SK-N-MC (cell line): Measurements from ENCODE around the gene DSE.

Source experiments
- DNase-seq: peaks from one replicate; pipeline ENCODE4 v3.0.0-alpha.2; 2011; ENCODE audit warnings: low read depth, low spot score
- H3K27ac ChIP-seq: fragments of 200-600 bp; sonication (generic); 2 replicates; pipeline ENCODE4 v1.5.1; 2016; ENCODE audit warnings: mixed run types
- H3K36me3 ChIP-seq: fragments of 200-600 bp; sonication (generic); 2 replicates; pipeline ENCODE4 v1.6.1; 2017; ENCODE audit warnings: antibody characterized with exemption, low read length, mixed read lengths; ENCODE audit not compliant: insufficient read depth
- H3K4me3 ChIP-seq: fragments of 200-600 bp; sonication (generic); 2 replicates; pipeline ENCODE4 v1.5.1; 2016
- H3K9ac ChIP-seq: fragments of 200-600 bp; sonication (generic); 2 replicates; pipeline ENCODE4 v1.8.0; 2017; ENCODE audit warnings: mixed run types, mixed read lengths; ENCODE audit not compliant: insufficient read length
- H3K9me3 ChIP-seq: fragments of 200-600 bp; sonication (generic); 2 replicates; pipeline ENCODE4 v1.6.1; 2017; ENCODE audit warnings: low read depth, mild to moderate bottlenecking, antibody characterized with exemption, low read length, moderate library complexity, mixed read lengths
- EZH2 ChIP-seq: fragments of 200-600 bp; sonication (generic); IDR thresholded peaks from one replicate; pipeline ENCODE4 v1.6.1; 2017; ENCODE audit warnings: antibody characterized with exemption
- FOXP2 ChIP-seq: optimal IDR thresholded peaks from 2 replicates; pipeline ENCODE3; 2011; ENCODE audit warnings: mild to moderate bottlenecking, moderate library complexity; ENCODE audit not compliant: insufficient read depth; ENCODE audit errors: extremely low read length, control extremely low read depth
- POLR2AphosphoS5 ChIP-seq: IDR thresholded peaks from 2 replicates; pipeline ENCODE4 v1.6.1; 2012; ENCODE audit warnings: mild to moderate bottlenecking, low read depth, low read length, borderline replicate concordance

DSE gene

GRCh38 chr6:116352515-116353471, 18.0 kb upstream of the DSE start:
- Histone ChIP-seq H3K9ac (no peak overlapping the region), H3K36me3 (no peaks in the 10 kb centered on the region), H3K4me3 (no peak overlapping the region), H3K9me3 (no peaks in the 10 kb centered on the region), H3K27ac (no peak overlapping the region)
- no peak for DNase-seq
- no peak for TF ChIP-seq FOXP2
- TF ChIP-seq EZH2 = no peak
- TF ChIP-seq POLR2AphosphoS5 = no peak

DNA sequence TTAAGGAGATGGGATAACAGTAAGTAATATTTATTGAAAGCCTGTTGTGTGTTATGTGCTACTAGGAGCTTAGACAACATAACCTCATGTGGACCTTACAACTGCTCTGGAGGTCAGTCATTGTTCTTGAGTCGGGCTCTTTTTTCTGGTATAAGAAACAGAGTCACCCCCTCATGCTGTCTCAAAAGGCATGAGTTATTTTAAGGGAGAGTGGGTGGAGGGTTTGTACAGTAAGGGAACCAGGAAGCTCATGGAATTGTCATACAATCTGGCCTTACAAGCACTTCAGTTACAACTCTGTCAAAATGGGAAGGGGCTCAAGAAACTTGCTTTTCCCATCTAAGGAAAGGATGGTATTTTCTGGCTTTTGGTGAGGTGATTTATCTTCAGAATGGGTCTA, 16.5 kb upstream of the DSE start:
- no peak overlapping the region for H3K4me3 ChIP-seq
- no peak overlapping the region for H3K27ac ChIP-seq
- DNase-seq = no peak
- no peaks in the 10 kb centered on the region for H3K36me3 ChIP-seq
- H3K9me3 ChIP-seq = no peaks in the 10 kb centered on the region
- TF ChIP-seq EZH2 (no peak), POLR2AphosphoS5 (no peak), FOXP2 (no peak)
- H3K9ac ChIP-seq = no peak overlapping the region

DNA sequence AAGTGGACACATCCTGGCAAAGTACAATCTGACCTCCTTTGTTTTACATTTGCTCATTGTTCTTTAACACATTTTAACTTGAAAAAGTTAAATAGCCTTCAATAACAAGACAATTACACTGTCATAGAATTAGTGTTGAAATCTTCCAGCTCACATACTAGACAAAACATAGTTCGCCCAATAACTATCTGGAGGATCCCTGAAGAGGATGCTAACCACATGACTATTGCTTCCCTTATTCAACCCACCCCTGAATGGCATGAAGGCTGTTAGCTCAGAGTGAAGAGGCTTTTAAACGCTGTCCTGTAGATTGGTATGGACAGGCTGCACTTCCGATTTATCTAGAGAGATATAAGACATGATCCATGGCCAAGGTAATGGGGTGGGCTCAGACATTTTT, 15.0 kb upstream of the DSE start:
- no peak overlapping the region for H3K4me3 ChIP-seq
- TF ChIP-seq FOXP2 = no peak
- no peak overlapping the region for H3K9ac ChIP-seq
- no peaks in the 10 kb centered on the region for H3K36me3 ChIP-seq
- no peak overlapping the region for H3K27ac ChIP-seq
- DNase-seq = no peak
- H3K9me3 ChIP-seq = no peaks in the 10 kb centered on the region

DNA sequence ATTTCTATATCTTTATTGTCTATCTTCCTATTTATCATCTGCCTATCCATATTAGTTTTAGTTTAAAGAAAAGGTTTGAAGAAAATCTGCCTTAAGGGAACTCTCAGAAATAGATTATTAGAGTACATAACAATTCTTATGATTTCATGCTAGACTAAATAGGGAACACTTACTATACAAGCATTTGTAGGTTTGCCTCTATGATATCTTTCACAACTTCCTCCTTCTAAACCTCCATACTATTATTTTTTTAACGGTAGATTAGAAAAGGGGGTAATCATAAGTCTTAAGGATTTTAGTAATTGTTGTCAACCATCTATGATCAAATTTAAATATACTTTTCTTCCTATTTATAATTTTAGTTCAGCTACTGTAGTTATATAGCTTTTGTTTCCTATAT, 11.6 kb upstream of the DSE start:
- no peak for TF ChIP-seq EZH2
- TF ChIP-seq POLR2AphosphoS5 = no peak
- no peak for TF ChIP-seq FOXP2
- DNase-seq = no peak
- Histone ChIP-seq H3K9ac (no peak overlapping the region), H3K9me3 (no peaks in the 10 kb centered on the region), H3K36me3 (no peaks in the 10 kb centered on the region), H3K27ac (no peak overlapping the region), H3K4me3 (no peak overlapping the region)

DNA sequence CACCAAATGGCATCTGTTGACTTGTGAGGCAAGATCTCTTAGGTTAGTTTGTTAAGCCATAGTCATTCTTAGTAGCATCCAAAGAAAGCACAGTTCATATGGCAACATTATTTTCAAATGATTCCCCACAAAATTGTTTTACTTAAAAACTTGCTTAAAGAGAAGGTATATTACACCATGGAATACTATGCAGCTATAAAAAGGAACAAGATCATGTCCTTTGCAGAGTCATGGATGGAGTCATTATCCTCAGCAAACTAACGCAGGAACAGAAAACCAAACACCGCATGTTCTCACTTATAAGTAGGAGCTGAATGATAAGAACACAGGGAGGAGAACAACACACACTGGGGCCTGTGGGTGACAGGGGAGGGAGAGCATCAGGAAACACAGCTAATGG, 10.9 kb upstream of the DSE start:
- TF ChIP-seq FOXP2 = no peak
- TF ChIP-seq POLR2AphosphoS5 = no peak
- TF ChIP-seq EZH2 = no peak
- no peak for DNase-seq

GRCh38 chr6:116362276-116362675, 8.5 kb upstream of the DSE start:
- TF ChIP-seq POLR2AphosphoS5 (no peak), FOXP2 (no peak), EZH2 (no peak)
- H3K4me3 ChIP-seq = no peak overlapping the region
- H3K27ac ChIP-seq = no peak overlapping the region
- DNase-seq = no peak
- no peaks in the 10 kb centered on the region for H3K9me3 ChIP-seq
- H3K9ac ChIP-seq = no peak overlapping the region
- no peaks in the 10 kb centered on the region for H3K36me3 ChIP-seq

More for the DNA sequence above, 10.9 kb upstream of the DSE start:
- Histone ChIP-seq H3K9me3 (no peaks in the 10 kb centered on the region), H3K27ac (no peak overlapping the region), H3K4me3 (no peak overlapping the region), H3K9ac (no peak overlapping the region), H3K36me3 (no peaks in the 10 kb centered on the region)

GRCh38 chr6:116363759-116364158, 7.0 kb upstream of the DSE start:
- Histone ChIP-seq H3K4me3 (no peak overlapping the region), H3K27ac (no peak overlapping the region), H3K9ac (no peak overlapping the region), H3K36me3 (no peaks in the 10 kb centered on the region), H3K9me3 (no peaks in the 10 kb centered on the region)
- DNase-seq = no peak
- TF ChIP-seq FOXP2 (no peak), POLR2AphosphoS5 (no peak), EZH2 (no peak)

GRCh38 chr6:116364321-116364720, 6.4 kb upstream of the DSE start:
- Histone ChIP-seq H3K9ac (no peak overlapping the region), H3K27ac (no peak overlapping the region), H3K4me3 (no peak overlapping the region), H3K36me3 (no peaks in the 10 kb centered on the region), H3K9me3 (no peaks in the 10 kb centered on the region)
- no peak for DNase-seq
- TF ChIP-seq EZH2 = no peak
- TF ChIP-seq FOXP2 = no peak
- no peak for TF ChIP-seq POLR2AphosphoS5

DNA sequence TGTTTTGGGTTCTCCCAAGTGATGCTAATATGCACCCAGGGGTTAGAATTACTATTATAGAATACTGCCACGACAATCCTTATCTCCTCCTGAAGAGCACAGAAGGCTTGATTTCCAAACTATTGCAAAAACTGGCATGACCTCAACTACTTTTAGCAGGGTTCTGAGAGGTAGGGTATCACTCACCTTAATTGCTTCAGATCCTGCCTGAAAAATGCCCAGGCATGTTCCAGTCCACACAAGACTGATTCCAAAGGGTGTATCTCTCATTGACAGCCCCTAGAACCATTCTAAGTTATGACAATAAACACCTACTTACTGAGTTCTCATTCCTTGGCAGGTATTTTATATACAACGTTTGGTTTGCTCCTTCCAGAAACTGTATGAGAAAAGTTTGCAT, 5.0 kb upstream of the DSE start:
- no peaks in the 10 kb centered on the region for H3K9me3 ChIP-seq
- TF ChIP-seq FOXP2 (no peak), POLR2AphosphoS5 (no peak), EZH2 (no peak)
- H3K27ac ChIP-seq = no peak overlapping the region
- no peak for DNase-seq
- H3K9ac ChIP-seq = no peak overlapping the region
- H3K4me3 ChIP-seq = no peak overlapping the region
- H3K36me3 ChIP-seq = no peaks in the 10 kb centered on the region
